ENCODE measurements around the gene STAC.

STAC gene

DNA sequence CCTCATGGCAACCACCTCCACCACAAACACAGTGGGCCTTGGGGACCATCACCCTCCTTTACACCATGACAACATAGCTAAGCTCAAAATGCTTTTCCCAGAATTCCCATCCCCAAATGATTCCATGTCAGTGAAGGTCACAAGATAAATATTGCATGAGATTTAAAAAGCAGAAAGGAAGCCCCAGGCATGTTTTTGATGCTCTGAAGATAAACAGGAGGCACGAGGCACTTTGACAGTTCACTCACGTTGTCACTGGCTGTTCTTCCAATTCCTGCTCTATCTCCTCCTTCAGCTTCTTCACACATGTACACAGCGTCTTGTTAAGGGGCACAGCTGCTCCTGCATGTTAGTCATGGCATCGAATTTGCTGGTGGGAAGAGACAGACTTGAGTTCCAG, 180.4 kb downstream of the STAC start:
- H3K36me3 ChIP-seq (ENCODE audit: control insufficient read depth, low read length): no peaks in the 10 kb centered on the region
- no peaks in the 10 kb centered on the region for H3K9me3 ChIP-seq (ENCODE audit: control insufficient read depth, insufficient read depth, low read length)
- peaks cover 6% of the 10 kb centered on the region for H3K4me1 ChIP-seq (ENCODE audit: control insufficient read depth, low read length)
- no peak overlapping the region for H3K27ac ChIP-seq (ENCODE audit: low read depth, low read length)
- H3F3A ChIP-seq (ENCODE audit: control insufficient read depth, insufficient read depth): no peaks in the 10 kb centered on the region
- H3K4me3 ChIP-seq (ENCODE audit: low read length): no peak overlapping the region
- H3K9me2 ChIP-seq (replicated peaks; ENCODE audit: control insufficient read depth, low read length): no peaks in the 10 kb centered on the region
- H3K4me2 ChIP-seq (ENCODE audit: low read length): no peak overlapping the region
- TF ChIP-seq EZH2phosphoT487 (IDR thresholded peaks at IDR 0.05; ENCODE audit: borderline replicate concordance, low read length): no peak
- TF ChIP-seq, protein P1, sequence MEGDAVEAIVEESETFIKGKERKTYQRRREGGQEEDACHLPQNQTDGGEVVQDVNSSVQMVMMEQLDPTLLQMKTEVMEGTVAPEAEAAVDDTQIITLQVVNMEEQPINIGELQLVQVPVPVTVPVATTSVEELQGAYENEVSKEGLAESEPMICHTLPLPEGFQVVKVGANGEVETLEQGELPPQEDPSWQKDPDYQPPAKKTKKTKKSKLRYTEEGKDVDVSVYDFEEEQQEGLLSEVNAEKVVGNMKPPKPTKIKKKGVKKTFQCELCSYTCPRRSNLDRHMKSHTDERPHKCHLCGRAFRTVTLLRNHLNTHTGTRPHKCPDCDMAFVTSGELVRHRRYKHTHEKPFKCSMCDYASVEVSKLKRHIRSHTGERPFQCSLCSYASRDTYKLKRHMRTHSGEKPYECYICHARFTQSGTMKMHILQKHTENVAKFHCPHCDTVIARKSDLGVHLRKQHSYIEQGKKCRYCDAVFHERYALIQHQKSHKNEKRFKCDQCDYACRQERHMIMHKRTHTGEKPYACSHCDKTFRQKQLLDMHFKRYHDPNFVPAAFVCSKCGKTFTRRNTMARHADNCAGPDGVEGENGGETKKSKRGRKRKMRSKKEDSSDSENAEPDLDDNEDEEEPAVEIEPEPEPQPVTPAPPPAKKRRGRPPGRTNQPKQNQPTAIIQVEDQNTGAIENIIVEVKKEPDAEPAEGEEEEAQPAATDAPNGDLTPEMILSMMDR (IDR thresholded peaks at IDR 0.05; ENCODE audit: low read depth, low read length, poor library complexity, severe bottlenecking): no peak
- H3K79me2 ChIP-seq (ENCODE audit: control insufficient read depth, low read length): no peaks in the 10 kb centered on the region
- H3K27me3 ChIP-seq (ENCODE audit: control insufficient read depth, low read length): no peaks in the 10 kb centered on the region
- no peaks in the 10 kb centered on the region; the same call in 1 of the 2 replicates for H4K20me1 ChIP-seq (ENCODE audit: control insufficient read depth, insufficient read depth, low read depth, low read length)

DNA sequence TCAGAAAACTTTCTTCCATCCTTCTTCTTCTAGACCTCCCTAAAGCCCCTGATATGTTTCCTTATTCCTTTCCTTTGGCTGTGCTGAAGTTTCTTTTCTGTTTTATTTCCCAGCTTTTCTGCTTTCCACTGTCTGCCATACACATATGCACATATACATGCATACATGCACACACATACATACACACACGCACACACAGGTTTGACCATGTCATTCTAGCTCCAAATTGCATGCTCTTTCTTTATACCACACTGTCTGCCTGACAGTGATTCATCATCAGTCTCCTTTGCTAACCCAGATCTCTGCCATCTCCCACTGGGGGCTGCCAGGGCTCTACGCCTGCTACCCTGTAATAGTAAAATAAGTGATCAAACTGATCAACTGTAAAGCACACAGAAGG, 181.3 kb downstream of the STAC start:
- H3K4me1 ChIP-seq (ENCODE audit: control insufficient read depth, low read length): peaks cover 6% of the 10 kb centered on the region
- H3K9me2 ChIP-seq (replicated peaks; ENCODE audit: control insufficient read depth, low read length): no peaks in the 10 kb centered on the region
- H3K27me3 ChIP-seq (ENCODE audit: control insufficient read depth, low read length): no peaks in the 10 kb centered on the region
- no peaks in the 10 kb centered on the region for H3K9me3 ChIP-seq (ENCODE audit: control insufficient read depth, insufficient read depth, low read length)
- no peak overlapping the region for H3K4me3 ChIP-seq (ENCODE audit: low read length)
- no peaks in the 10 kb centered on the region; the same call in 1 of the 2 replicates for H4K20me1 ChIP-seq (ENCODE audit: control insufficient read depth, insufficient read depth, low read depth, low read length)
- H3K4me2 ChIP-seq (ENCODE audit: low read length): no peak overlapping the region
- no peaks in the 10 kb centered on the region for H3K36me3 ChIP-seq (ENCODE audit: control insufficient read depth, low read length)
- H3F3A ChIP-seq (ENCODE audit: control insufficient read depth, insufficient read depth): no peaks in the 10 kb centered on the region
- H3K79me2 ChIP-seq (ENCODE audit: control insufficient read depth, low read length): no peaks in the 10 kb centered on the region
- TF ChIP-seq, protein P1 (IDR thresholded peaks at IDR 0.05; ENCODE audit: low read depth, low read length, poor library complexity, severe bottlenecking): no peak
- no peak for TF ChIP-seq EZH2phosphoT487 (IDR thresholded peaks at IDR 0.05; ENCODE audit: borderline replicate concordance, low read length)
- no peak overlapping the region for H3K27ac ChIP-seq (ENCODE audit: low read depth, low read length)

- H3K79me2 ChIP-seq (ENCODE audit: control insufficient read depth, low read length): no peaks in the 10 kb centered on the region
These were observed 182.6 kb downstream of the STAC start for GRCh38 chr3:36562945-36563344.

More at GRCh38 chr3:36562945-36563344, 182.6 kb downstream of the STAC start:
- H3K9me3 ChIP-seq (ENCODE audit: control insufficient read depth, insufficient read depth, low read length): no peaks in the 10 kb centered on the region
- TF ChIP-seq, protein P1 (IDR thresholded peaks at IDR 0.05; ENCODE audit: low read depth, low read length, poor library complexity, severe bottlenecking): no peak
- no peak for TF ChIP-seq EZH2phosphoT487 (IDR thresholded peaks at IDR 0.05; ENCODE audit: borderline replicate concordance, low read length)
- no peaks in the 10 kb centered on the region for H3K9me2 ChIP-seq (replicated peaks; ENCODE audit: control insufficient read depth, low read length)
- no peak overlapping the region for H3K4me3 ChIP-seq (ENCODE audit: low read length)
- no peaks in the 10 kb centered on the region for H3K36me3 ChIP-seq (ENCODE audit: control insufficient read depth, low read length)
- H4K20me1 ChIP-seq (ENCODE audit: control insufficient read depth, insufficient read depth, low read depth, low read length): no peaks in the 10 kb centered on the region; the same call in 1 of the 2 replicates
- H3K27me3 ChIP-seq (ENCODE audit: control insufficient read depth, low read length): no peaks in the 10 kb centered on the region
- H3F3A ChIP-seq (ENCODE audit: control insufficient read depth, insufficient read depth): no peaks in the 10 kb centered on the region
- H3K27ac ChIP-seq (ENCODE audit: low read depth, low read length): no peak overlapping the region
- no peaks in the 10 kb centered on the region for H3K4me1 ChIP-seq (ENCODE audit: control insufficient read depth, low read length)
- no peak overlapping the region for H3K4me2 ChIP-seq (ENCODE audit: low read length)

All from DOHH2 (cell line).